Mesothelial cell of epicardium (in vitro differentiated cells): ENCODE results near the gene CMKLR1. TPM values are rescaled to one million over a fixed set of nuclear protein-coding genes. Genes with fewer than 3 reads are reported as not detected.

Source experiments
- DNase-seq, 2 experiments: peaks; one replicate each; pipeline ENCODE4 v3.0.0; 2021; ENCODE audit warnings: low spot score in 2 of 2; ENCODE audit not compliant: unreplicated experiment in 2 of 2
- H3K27ac Mint-ChIP-seq: 2 replicates; pipeline ENCODE4 v1.8.0; 2021; ENCODE audit warnings: mixed read lengths
- H3K27me3 Mint-ChIP-seq: 2 replicates; pipeline ENCODE4 v1.8.0; 2021; ENCODE audit warnings: low read depth, mixed read lengths
- H3K36me3 Mint-ChIP-seq: 2 replicates; pipeline ENCODE4 v1.8.0; 2021; ENCODE audit warnings: mixed read lengths
- H3K4me1 Mint-ChIP-seq: 2 replicates; pipeline ENCODE4 v1.8.0; 2021; ENCODE audit warnings: mixed read lengths
- H3K4me3 Mint-ChIP-seq: 2 replicates; pipeline ENCODE4 v1.8.0; 2021; ENCODE audit warnings: mild to moderate bottlenecking, moderate library complexity, mixed read lengths
- H3K9me3 Mint-ChIP-seq: 2 replicates; pipeline ENCODE4 v1.8.0; 2021; ENCODE audit warnings: mixed read lengths
- CTCF ChIP-seq: fragments of 200-600 bp; sonication (generic); IDR thresholded peaks from one replicate; pipeline ENCODE4 v1.5.0; 2021; ENCODE audit warnings: antibody characterized with exemption; ENCODE audit not compliant: unreplicated experiment
- total RNA-seq: library from RNA; stranded (reverse); gene quantifications from 3 replicates; pipeline ENCODE4 v1.2.1, GENCODE V29; 2021

CMKLR1 gene
- total RNA-seq, 1 donor from 2014 or later = 0.87 TPM

- no peaks in the 10 kb centered on the region for H3K9me3 Mint-ChIP-seq
- no peak for DNase-seq
- no peak overlapping the region for H3K27ac Mint-ChIP-seq
- TF ChIP-seq CTCF = no peak
- peaks cover 4% of the 10 kb centered on the region for H3K27me3 Mint-ChIP-seq
- no peak overlapping the region for H3K4me3 Mint-ChIP-seq
- H3K36me3 Mint-ChIP-seq = no peaks in the 10 kb centered on the region
- H3K4me1 Mint-ChIP-seq = peaks cover 28% of the 10 kb centered on the region
Measured at GRCh38 chr12:108302403-108303311, 36.5 kb downstream of the CMKLR1 start.

- no peak for TF ChIP-seq CTCF
- H3K27ac Mint-ChIP-seq = no peak overlapping the region
- peaks cover 4% of the 10 kb centered on the region for H3K27me3 Mint-ChIP-seq
- no peaks in the 10 kb centered on the region for H3K9me3 Mint-ChIP-seq
- H3K36me3 Mint-ChIP-seq = no peaks in the 10 kb centered on the region
- DNase-seq = no peak
- H3K4me3 Mint-ChIP-seq = no peak overlapping the region
- H3K4me1 Mint-ChIP-seq = peaks cover 28% of the 10 kb centered on the region
Measured at GRCh38 chr12:108302016-108302402, 37.1 kb downstream of the CMKLR1 start.

GRCh38 chr12:108301346-108301745 is 37.8 kb downstream of the CMKLR1 start:
- Mint-ChIP-seq H3K9me3 (no peaks in the 10 kb centered on the region), H3K27me3 (peaks cover under 1% of the 10 kb centered on the region), H3K4me3 (no peak overlapping the region), H3K36me3 (no peaks in the 10 kb centered on the region), H3K27ac (no peak overlapping the region), H3K4me1 (peaks cover 28% of the 10 kb centered on the region)
- no peak for DNase-seq
- TF ChIP-seq CTCF = no peak

- Mint-ChIP-seq H3K4me3 (no peak overlapping the region), H3K27me3 (peaks cover 10% of the 10 kb centered on the region), H3K36me3 (no peaks in the 10 kb centered on the region), H3K4me1 (peaks cover 19% of the 10 kb centered on the region), H3K27ac (no peak overlapping the region), H3K9me3 (no peaks in the 10 kb centered on the region)
- TF ChIP-seq CTCF = no peak
- DNase-seq = no peak
Measured at GRCh38 chr12:108299980-108300696, 39.0 kb downstream of the CMKLR1 start.

GRCh38 chr12:108299516-108299915 is 39.6 kb downstream of the CMKLR1 start:
- no peaks in the 10 kb centered on the region for H3K36me3 Mint-ChIP-seq
- no peak for TF ChIP-seq CTCF

More at GRCh38 chr12:108299516-108299915, 39.6 kb downstream of the CMKLR1 start:
- H3K27me3 Mint-ChIP-seq = peaks cover 16% of the 10 kb centered on the region
- H3K4me3 Mint-ChIP-seq = no peak overlapping the region
- H3K9me3 Mint-ChIP-seq = no peaks in the 10 kb centered on the region
- no peak for DNase-seq
- H3K27ac Mint-ChIP-seq = no peak overlapping the region
- H3K4me1 Mint-ChIP-seq = peaks cover 13% of the 10 kb centered on the region
